ENCODE measurements around the gene NMT1.

Gene NMT1
- 161 to 210 (median 179) reads per million in 4 experiments for total RNA-seq

DNA sequence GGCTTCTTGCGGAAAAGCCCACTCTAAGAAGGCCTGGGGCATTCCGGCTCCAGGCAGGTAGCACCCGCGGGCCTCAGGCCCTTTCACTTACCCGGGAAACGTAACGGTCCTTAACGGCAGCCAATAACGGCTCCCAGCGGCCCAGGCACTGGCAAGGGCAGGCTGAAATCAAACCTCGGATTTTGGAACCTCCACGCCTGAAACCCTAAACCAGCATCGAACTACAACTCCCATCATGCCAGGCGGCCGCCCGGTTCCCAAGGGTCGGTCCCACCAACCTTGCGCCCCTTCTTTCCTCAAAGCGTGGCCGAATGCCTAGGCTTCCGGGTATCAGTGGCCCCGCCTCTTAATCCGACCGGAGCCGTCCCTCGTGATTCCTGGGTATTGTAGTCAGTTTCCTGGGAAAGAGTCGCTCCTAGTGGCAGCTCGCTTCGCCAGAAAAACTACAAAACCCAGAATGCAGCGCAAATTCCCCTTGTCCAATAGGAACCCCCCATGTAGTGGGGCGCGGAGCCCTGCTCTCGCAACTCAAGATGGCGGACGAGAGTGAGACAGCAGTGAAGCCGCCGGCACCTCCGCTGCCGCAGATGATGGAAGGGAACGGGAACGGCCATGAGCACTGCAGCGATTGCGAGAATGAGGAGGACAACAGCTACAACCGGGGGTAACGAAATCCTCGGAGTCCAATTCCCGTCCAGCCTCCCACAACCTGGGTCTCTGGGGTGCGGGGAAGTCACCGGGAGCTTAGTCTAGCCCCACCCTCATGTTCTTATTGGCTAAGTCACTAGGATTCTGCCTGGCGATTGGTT is at the start of gene NMT1:
Gene NMT1, plus strand, starts transcription at position 521 of the 809 bp plus-strand sequence. Its CDS starts 13 bp downstream, at position 534.
- peak; percentile 91 for DNase-seq

DNA sequence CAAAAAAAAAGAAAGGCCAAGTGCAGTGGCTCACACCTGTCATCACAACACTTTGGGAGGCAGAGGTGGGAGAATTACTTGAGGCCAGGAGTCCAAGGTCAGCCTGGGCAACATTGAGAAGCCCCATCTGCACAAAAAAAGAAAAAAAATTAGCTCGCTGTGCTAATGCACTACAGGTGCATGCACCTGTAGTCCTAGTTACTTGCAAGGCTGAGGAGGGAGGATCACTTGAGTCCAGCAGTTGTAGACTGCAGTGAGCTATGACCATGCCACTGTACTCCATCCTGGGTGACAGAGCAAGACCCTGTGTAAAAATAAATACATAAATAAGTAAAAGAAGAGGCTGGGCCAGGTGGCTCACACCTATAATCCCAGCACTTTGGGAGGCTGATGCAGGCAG is 49.4 kb upstream of the NMT1 start:
- no peak for DNase-seq

DNA sequence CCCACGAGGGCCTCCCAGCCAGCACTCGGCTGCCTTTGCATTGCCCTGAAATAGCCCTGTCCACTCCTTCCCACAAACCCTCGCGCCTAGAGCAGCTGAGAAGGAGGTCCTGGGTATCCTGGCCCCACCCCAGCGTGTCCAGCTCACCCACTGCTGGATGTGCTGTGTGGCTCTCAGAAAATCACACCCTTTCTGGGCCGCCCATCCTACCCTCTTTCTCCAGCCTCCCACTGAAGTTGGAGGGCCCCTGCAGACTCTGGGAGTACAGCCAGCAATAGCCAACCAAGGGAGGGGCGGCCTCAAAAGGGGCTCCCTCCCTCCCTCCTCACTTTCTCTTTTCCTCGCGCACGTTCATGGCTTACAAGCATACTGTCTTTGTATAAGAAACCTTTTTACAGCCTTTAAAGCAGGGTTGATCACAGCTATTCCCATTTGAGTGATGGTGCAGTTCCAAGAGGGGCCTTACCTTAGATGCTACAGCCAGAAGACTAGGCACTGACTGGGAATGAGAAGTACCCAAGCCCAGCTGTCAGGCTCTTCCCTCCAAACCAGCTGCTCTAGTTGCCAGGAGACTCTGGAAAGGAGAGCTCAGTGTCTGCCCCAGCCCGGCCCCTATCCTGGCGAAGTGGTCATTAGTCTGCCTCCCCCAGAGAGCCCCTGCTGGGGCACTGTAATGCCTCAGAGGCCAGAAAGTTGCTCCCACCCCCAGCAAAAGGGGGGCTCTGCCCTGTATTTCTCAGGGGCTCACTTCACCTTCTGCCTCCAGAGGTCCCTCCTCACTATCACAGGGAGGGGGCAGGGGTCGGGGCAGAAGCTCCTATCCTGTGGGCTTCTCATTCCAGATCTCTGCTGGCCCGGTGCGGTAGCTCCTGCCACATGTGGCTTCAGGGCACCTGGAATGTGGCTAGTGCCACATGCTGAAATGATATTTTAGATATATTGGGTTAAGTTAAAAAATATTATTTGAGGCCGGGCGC is 47.8 kb upstream of the NMT1 start:
- DNase-seq, result no peak

DNA sequence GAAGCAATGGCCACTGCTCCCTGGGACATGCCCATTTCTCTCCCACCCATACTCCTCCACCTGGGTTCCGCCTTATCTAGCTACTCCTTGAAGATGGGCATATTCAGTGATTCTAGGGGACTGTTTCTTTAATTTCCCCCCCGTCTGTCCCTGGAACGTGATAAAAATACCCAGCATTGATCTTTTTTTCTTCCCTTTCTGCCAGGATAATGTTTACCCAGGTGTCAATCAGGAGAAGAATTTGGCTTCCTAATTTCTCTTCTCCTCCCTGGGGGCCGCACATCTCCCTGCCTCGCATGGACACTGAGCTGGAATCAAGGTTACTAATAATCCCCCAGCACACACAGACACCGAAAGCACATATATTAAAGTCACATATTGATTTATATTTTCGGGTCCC is 44.9 kb upstream of the NMT1 start:
- DNase-seq, result no peak

DNA sequence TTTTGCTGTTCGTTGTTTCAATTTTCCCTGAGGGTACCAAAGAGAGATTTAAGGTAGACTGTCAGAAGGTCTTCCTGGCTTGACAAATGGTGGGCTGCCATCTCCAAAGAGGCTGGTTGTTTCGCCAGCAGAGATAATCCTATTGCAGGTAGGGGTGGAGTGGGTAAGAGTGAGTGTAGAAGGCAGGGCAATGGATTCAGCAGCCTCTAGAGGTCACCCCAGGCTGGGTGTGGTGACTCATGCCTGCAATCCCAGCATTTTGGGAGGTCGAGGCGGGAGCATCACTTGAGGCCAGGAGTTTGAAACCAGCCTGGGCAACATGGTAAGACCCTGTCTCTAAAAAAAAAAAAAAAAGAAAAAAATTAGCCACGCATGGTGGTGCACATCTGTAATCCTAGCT is 44.3 kb upstream of the NMT1 start:
- DNase-seq, result no peak

DNA sequence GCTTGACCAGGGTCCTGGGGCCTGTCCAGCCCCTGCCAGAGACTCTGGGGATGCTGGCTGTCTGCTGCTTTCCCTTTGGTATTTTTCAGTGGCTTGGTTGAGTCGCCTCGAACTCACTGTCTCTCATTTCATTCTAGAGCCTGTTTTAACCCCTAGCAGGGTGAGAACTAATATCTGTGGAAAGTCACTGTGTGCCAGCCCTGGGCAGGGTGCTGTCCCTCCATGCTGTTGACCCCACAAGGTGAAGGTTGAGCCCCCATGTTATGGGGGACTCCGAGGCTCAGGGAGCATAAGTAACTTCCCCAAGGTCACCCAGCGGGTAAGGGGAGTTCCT is 42.6 kb upstream of the NMT1 start:
- DNase-seq, result no peak

DNA sequence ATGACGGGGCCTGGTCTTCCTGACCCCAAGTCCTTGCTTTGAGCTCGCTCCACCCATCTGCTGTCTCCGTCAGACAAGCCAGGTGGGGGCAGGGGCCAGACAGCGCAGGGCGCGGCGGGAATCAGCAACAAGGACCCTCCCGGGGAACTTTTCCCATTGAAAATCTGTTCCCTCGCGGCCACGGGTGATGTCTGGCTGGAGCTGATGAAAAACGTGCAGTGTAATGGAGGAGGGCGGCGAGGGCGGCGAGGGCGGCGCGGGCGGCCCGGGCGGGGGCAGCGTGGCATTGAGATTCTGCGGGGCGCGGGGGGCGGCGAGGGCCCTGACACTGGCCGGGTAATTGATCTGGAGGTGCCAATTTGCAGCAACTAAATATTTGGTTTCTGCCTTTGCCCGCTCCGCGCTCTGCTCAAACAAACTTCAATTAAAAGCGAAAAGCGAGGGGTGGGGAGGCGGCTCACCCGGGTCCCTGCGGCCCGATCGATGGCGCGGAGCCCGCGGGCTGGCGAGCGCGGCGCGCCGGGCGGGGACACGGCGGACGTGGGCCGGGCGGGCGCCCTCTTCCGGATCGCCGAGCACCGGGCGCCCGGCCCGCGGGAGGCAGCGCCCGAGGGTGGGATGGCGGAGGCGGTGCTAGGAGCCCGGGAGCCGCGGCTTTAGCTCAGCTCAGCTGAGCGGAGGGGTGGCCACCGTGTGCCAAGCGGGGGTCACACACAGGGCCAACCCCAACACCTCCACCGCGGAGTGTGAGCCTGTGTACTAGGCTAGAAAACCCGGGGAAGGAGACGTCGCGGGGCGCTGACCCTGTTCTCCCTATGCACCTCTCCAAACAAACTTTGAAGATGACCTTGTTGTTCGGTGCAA is 42.0 kb upstream of the NMT1 start:
- DNase-seq, result no peak

DNA sequence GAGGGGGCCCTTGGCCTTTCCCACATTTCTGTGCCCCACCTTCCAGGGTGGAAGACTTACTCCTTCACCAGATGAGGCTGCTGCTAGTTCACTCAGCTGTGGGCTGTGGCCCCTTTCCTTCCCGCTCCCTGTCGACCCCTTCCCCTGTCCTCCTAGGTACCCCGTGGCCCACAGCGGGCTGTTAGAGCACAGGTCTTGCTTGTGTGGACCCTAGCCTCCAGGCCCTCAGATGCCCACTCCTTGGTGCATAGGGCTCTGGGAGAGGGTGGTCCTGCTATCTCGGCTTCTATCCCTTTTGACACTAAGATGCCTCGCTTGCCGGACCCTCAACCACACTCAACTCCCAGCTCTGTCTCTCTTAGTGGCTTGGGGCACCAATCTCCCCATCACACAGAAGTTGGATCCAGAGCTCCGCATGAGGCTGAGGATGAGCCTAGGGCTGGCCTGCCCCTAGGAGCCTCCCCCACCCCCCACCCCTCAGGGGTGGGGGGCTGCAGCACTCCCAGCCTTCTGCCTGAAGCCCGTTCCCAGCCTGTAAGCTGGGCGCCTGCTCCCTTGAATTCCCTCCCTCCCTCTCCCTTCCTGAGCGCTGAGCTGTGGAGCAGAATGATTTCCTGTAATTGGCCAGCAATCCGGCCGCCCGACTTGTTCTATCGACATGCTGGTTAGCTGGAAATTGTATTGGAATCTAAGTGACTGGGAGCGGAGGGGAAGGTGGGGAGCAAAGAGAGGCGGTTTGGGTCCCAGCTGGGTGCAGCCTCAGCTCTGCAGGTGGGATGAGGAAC is 40.6 kb upstream of the NMT1 start:
- no peak for DNase-seq

DNA sequence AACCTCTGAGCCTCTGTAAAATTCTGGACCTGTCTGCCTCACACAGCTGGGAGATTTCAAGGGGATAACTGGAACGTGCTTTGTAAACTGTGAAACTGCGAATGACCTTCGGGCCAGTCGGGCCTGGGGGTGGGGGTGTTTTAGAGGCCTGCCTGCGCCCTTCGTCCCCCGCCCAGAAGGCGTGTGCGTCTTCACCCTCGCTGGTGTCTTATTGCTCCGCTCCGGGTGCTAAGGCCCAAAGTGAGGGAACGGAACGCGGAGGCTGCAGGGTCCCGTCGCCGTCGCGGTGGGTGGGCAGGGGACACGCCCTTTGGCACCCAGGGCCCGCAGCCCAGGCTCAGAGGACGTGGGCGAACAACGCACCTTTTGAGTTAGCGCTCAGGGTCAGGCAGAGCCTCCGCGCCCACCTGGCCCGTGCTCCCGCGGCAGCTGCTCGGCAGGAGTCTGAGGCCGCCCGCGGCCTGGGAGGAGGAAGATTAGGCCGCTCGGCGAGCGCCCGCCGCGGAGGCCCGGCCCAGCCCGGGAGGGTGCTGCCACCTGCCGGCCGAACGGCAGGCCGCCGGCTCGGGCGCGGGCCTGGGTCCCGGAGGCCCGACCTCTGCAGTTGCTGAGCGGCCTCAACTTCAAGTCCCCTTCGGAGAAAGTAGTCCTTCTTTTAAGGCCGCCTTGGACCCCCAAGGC is 39.4 kb upstream of the NMT1 start:
- DNase-seq, result peak; percentile 42

DNA sequence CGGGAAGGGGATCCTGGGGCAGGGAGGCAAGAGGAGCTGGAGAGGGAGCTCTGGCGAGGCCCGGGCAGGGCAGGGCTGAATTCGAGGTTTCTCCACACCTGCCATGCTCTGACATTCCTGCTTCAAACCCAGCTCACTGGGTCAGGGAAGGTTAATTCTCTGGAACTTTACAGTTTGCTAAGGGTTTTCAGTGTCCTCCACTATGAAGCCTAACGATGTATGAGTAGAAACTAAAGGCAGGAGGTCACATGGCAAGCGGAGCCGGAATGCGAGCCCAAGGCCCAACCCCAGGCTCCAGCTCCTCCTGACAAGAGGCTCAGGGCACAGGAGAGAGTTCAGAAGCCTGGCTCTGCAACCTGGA is 38.8 kb upstream of the NMT1 start:
- no peak for DNase-seq

DNA sequence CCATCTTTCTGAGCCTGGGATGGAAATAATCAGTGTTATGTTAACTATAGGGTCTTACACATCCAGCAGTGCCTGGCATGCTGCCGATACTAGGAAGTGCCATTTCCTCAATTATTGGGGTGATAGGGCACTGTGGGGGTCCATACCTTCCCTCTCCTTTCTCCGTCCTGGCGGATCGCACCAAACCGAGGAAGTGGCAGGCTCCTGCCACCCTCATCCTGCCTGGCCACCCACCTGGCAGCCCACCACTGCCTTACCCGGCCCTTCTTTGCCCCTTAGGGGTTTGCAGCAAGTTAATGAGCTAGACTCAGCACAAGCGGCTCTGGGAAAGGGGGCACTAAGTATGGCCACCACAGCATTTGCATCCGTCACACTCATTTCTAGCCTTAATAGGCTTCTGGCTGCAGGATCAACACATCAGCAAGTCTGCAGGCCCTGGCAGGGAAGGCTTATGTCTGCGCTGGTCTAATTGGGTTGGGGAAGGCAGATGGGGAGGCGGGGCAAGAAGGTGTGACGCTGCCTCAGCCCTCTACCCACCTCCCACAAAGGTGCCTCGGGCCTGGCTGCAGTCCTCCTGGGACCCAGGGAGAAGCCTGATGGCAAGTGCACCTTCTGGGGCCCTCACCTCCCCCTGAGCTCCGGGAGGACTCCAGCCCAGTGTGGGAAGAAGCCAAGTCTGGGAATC is 38.3 kb upstream of the NMT1 start:
- no peak for DNase-seq

DNA sequence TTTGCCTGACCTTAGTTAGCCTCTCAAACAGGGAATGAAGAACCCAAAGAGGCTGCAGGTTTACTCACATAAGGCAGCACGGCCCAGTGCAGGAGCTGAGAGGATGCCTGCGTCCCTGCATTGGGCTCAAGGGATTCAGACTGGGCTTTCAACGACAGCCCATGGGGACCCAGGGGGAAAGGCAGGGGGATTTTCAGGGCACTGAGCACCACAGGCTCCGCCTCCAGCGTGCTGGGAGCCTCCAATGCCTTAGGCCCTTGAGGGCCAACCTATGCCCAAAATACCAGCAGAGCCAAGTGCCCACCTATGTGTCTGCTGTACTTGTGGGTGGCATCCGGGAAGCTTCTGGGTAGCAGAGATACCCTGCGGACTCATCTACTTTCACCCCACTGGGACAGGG is 32.0 kb upstream of the NMT1 start:
- DNase-seq, result no peak

DNA sequence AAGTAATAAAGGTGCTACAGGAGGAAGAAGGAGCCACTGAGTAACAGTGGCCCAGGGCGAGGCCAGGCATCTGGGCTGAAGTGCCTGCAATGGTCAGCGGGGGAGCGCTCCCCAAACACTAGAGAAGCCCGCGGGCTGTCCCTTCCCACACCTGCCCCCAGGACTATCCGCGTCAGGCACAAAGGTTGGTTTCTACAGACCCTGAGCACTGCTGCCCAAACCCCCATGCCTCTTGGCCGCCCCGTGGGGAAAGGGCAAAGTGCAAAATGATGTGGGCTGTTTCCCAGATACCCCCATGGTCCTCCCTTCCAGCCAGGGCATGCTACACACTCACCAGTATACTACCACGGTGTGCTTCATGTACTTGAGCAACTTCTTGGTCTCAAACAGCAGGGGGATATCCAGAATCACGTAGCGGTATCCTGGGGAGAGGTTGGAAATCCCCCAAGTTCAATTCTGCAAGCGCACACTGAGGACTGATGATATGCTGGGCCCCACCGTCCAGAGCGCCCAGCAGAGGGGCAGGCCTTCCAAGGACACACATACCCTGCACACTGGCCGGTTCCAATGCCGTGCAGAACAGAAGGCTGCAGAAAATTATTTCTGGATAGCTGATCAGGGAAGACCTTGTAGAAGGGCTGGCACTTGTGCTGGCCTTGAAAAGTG is 31.2 kb upstream of the NMT1 start:
- no peak for DNase-seq

DNA sequence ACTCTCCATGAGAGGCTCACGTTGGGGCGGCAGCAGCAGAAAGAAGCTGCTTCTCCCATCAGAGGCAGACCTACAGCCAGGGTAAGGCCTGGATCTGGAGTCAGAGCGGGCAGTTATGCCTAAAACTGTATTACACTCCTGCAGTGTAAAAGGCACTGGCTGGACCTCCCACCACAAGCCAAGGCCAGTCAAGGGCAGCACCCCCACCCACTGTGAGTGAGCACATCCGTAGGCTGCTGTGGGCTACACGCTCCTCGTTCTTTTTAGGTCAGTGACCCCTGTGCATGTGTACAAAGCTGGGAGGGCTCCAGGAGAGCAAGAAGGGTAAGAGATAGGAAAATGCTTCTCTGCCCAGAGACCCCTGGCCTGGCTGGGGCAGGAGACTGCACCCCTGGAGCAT is 30.4 kb upstream of the NMT1 start:
- no peak for DNase-seq

DNA sequence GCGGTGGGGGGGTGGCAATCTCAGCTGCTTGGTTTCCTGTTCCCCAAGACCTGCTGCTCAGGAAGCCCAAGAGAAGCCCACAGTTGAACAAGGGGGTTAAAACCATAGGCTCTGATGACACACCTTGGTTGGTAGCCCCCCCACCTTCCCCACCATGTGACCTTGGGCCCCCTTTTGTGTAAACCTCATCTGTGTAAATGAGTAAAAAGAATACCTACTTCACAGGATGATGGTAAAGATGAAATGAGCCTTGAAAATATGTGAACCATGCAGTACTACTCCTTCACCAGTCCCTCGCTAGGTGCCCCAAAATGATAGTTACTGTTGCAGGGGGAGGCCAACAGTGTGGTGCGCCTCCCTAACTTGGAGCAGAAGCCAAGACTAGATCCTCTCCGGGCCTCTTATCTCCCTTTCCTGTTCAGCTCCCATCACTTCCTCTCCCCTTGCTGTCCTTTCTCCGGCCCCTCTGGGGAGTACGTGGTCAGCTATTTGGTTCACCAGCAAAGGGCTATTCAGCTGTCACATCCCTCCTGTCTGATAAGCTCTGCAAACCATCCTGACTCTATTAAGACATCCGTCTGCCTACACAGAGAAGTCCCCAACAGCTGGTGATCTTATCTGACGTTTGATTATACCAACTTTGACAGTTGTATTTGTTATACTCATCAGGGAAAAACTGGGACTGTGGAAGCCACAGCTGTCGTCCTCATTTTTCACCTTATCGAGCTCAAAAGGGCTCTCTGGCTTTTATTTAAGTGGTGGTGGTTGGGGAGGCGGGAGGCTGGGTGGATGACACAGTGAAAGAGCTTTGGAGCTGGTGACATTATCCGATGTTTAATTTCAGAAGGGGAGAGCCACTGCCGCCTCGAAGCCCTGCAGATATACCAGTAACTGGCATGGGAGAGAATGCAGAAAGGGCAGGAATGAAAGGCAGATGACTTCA is 29.6 kb upstream of the NMT1 start:
- no peak for DNase-seq

DNA sequence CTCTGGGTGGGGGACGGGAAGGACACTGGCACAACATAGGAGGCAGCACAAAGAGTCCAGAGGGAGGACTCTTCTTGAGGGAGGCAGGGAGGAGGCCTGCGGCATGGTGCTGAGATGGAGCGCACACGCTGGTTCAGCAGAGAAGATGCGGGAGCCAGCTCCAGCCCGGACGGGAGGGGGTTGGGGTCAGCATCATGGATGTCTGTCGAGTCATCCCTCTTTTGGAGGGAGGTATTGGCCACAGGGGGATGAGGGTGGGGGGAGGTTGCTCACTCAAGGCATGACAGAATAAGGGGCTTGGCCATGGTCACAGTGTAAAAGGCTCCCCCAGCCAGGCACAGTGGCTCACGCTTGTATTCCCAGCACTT is 29.0 kb upstream of the NMT1 start:
- DNase-seq, result no peak

DNA sequence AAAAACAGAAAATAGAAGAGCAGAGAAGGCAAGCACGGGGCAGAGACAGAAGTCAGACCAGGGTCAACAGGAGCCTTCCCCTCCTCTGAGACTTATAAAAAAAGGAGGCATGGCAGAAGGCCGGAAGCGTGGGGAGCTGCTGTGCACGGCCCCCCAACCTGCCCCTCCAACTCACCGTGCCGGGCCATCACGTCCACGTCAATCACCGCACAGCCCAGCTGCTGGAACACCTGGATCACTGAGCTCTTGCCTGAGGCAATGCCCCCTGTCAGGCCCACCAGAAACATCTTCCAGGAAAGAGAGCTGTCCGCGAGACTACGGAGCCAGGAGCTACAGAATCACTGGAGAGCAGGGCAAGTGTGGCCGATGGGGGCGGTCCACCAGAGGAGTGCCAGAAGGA is 26.5 kb upstream of the NMT1 start:
- no peak for DNase-seq

DNA sequence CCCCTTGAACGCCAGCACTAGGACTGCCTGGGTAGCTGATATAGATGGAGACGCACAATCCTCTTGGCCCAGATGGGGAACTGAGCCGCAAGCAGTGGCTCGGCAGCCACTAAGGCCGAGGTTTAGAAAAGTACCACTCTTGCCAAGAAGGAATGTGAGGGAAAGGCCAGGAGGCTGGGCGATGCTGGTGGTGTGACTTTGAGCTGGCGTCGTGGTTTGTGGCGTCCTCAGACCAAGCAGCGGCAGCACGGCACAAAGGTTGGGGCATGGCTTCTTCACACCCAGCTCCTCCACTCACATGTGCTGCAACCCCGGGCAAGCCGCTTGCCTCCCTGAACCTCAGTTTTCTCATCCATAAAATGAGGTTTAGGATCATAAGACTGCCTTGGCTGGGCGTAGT is 25.3 kb upstream of the NMT1 start:
- no peak for DNase-seq

DNA sequence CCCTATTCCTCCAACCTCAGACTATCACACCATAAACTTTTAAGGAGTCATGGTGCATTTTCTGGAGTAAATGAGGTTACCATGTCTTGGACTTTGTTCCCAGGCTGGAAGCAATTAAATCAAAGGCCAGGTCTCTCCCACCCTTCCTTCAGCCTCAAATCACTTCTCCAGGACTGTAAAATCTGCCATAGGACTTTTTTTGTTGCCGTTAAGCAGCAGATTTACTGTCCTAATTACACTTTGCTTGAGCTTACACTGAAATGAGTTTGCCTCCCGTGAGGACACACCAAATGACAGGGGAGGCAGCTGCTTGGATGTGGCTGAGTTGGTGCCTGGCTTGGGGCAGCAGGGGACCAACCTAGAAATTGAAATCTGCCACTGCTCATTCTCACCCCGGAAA is 24.4 kb upstream of the NMT1 start:
- DNase-seq, result no peak
